NCI-H2196 (cell line): Measurements from ENCODE around the gene CD300H.
"Not testable (repeated sequence)": the region's sequence is repeated elsewhere in the genome, so short reads cannot be mapped to it uniquely, and the experiment has no call there.

ENCODE experiments used
- DNase-seq: peaks from one replicate; lab custom pipeline; 2025; ENCODE audit not compliant: unreplicated experiment; lab: John Stamatoyannopoulos, UW

CD300H gene

GRCh38 chr17:74528491-74529199 is 38.7 kb downstream of the CD300H start:
- DNase-seq, result no peak

GRCh38 chr17:74527756-74528155 is 39.6 kb downstream of the CD300H start:
- no peak for DNase-seq

GRCh38 chr17:74527081-74527480 is 40.2 kb downstream of the CD300H start:
- no peak for DNase-seq

- DNase-seq, result no peak
Measured at GRCh38 chr17:74526681-74527080, 40.6 kb downstream of the CD300H start.

- no peak for DNase-seq
Measured at GRCh38 chr17:74525781-74526288, 41.5 kb downstream of the CD300H start.

- DNase-seq, result no peak
Measured at GRCh38 chr17:74525465-74525725, 41.9 kb downstream of the CD300H start.

- DNase-seq, result no peak
Measured at GRCh38 chr17:74524653-74525464, 42.5 kb downstream of the CD300H start.

- no peak for DNase-seq
Measured at GRCh38 chr17:74523308-74523707, 44.0 kb downstream of the CD300H start.

- no peak for DNase-seq
Measured at GRCh38 chr17:74522381-74523105, 44.8 kb downstream of the CD300H start.

GRCh38 chr17:74521701-74522201 is 45.6 kb downstream of the CD300H start:
- no peak for DNase-seq

GRCh38 chr17:74520790-74521480 is 46.4 kb downstream of the CD300H start:
- DNase-seq, result no peak

GRCh38 chr17:74520016-74520434 is 47.3 kb downstream of the CD300H start:
- no peak for DNase-seq

GRCh38 chr17:74518413-74518981 is 48.8 kb downstream of the CD300H start:
- not testable (repeated sequence) for DNase-seq

GRCh38 chr17:74516561-74517328 is 50.6 kb downstream of the CD300H start:
- no peak for DNase-seq

- no peak for DNase-seq
Measured at GRCh38 chr17:74515941-74516340, 51.4 kb downstream of the CD300H start.

GRCh38 chr17:74514632-74515334 is 52.5 kb downstream of the CD300H start:
- peak; percentile 49 for DNase-seq

- DNase-seq, result peak; percentile 54
Measured at GRCh38 chr17:74513987-74514631, 53.2 kb downstream of the CD300H start.

GRCh38 chr17:74512624-74513091 is 54.7 kb downstream of the CD300H start:
- DNase-seq, result no peak

GRCh38 chr17:74512036-74512435 is 55.3 kb downstream of the CD300H start:
- peak; percentile 40 for DNase-seq
